HG03432 (cell line): Measurements from ENCODE around the gene VPS52.
"Not testable (repeated sequence)": the region's sequence is repeated elsewhere in the genome, so short reads cannot be mapped to it uniquely, and the experiment has no call there.

Experiments
- ATAC-seq: cut with Tn5 transposase; IDR thresholded peaks from one replicate; pipeline ENCODE4 v1.9.1; 2021; ENCODE audit warnings: mild to moderate bottlenecking, moderate library complexity; ENCODE audit not compliant: unreplicated experiment

The VPS52 gene

GRCh38 chr6:33251395-33252012 is 20.2 kb downstream of the VPS52 start:
- ATAC-seq = no peak

- ATAC-seq = no peak
These were observed 20.9 kb downstream of the VPS52 start for GRCh38 chr6:33250731-33251130.

- peak; percentile 1 for ATAC-seq
These were observed 21.7 kb downstream of the VPS52 start for GRCh38 chr6:33249732-33250630.

- ATAC-seq = peak; percentile 88
These were observed 22.5 kb downstream of the VPS52 start for GRCh38 chr6:33248932-33249731.

- ATAC-seq = peak; percentile 1
These were observed 23.1 kb downstream of the VPS52 start for GRCh38 chr6:33248643-33248931.

- peak; percentile 38 for ATAC-seq
These were observed 23.6 kb downstream of the VPS52 start for GRCh38 chr6:33247977-33248642.

GRCh38 chr6:33243476-33243875 is 28.2 kb downstream of the VPS52 start:
- no peak for ATAC-seq

- ATAC-seq = no peak
These were observed 29.7 kb downstream of the VPS52 start for GRCh38 chr6:33241968-33242367.

- ATAC-seq = no peak
These were observed 33.9 kb downstream of the VPS52 start for GRCh38 chr6:33237741-33238140.

GRCh38 chr6:33236852-33237251 is 34.8 kb downstream of the VPS52 start:
- ATAC-seq = no peak

- ATAC-seq = no peak
These were observed 35.3 kb downstream of the VPS52 start for GRCh38 chr6:33236328-33236727.

GRCh38 chr6:33235221-33235634 is 36.4 kb downstream of the VPS52 start:
- no peak for ATAC-seq

GRCh38 chr6:33226503-33227120 is 45.1 kb downstream of the VPS52 start:
- ATAC-seq = not testable (repeated sequence)

- no peak for ATAC-seq
These were observed 54.0 kb downstream of the VPS52 start for GRCh38 chr6:33217681-33218080.

GRCh38 chr6:33217246-33217645 is 54.4 kb downstream of the VPS52 start:
- no peak for ATAC-seq

GRCh38 chr6:33216117-33216649 is 55.5 kb downstream of the VPS52 start:
- no peak for ATAC-seq

GRCh38 chr6:33215271-33216116 is 56.2 kb downstream of the VPS52 start:
- ATAC-seq = no peak

GRCh38 chr6:33213989-33214335 is 57.7 kb downstream of the VPS52 start:
- ATAC-seq = no peak

GRCh38 chr6:33213166-33213988 is 58.3 kb downstream of the VPS52 start:
- ATAC-seq = no peak
